H1 (cell line): ENCODE results near the gene CHI3L1. TPM values are rescaled to one million over a fixed set of nuclear protein-coding genes. Genes with fewer than 3 reads are reported as not detected.

Experiments used
- CTCF ChIA-PET: fragments of 300-600 bp; sonication (Branson Sonifier 250); formaldehyde crosslinking; loops from one replicate; lab custom pipeline; 2021; ENCODE audit not compliant: partially characterized antibody; lab: Charles Lee
- POLR2A ChIA-PET: fragments of 300-600 bp; sonication (Branson Sonifier 250); formaldehyde crosslinking; loops from one replicate; lab custom pipeline; 2021; ENCODE audit warnings: inconsistent platforms; ENCODE audit not compliant: partially characterized antibody; lab: Charles Lee
- DNase-seq, 2 experiments: peaks; one replicate each; pipeline versions ENCODE4 v3.0.0 to v3.0.0-alpha.2; 2010 to 2022; ENCODE audit warnings: low spot score in 2 of 2, low read depth in 1 of 2, mixed read lengths in 1 of 2
- FAIRE-seq: peaks from 2 replicates; lab custom pipeline; 2011; peaks lifted over from hg19 to GRCh38; lab: Jason Lieb, UNC
- H2AFZ ChIP-seq: 2 replicates; pipeline ENCODE4 v1.8.1; 2012; ENCODE audit warnings: low read length, inconsistent platforms
- H2AK5ac ChIP-seq: 2 replicates; pipeline ENCODE4 v1.6.1; 2013; ENCODE audit warnings: low read depth, low read length
- H2BK120ac ChIP-seq: replicated peaks from 2 replicates; pipeline ENCODE3; 2013; ENCODE audit warnings: low read depth, low read length, inconsistent platforms
- H2BK12ac ChIP-seq: 2 replicates; pipeline ENCODE4 v1.6.1; 2013; ENCODE audit warnings: low read depth, low read length
- H2BK15ac ChIP-seq: 2 replicates; pipeline ENCODE4 v1.6.1; 2013; ENCODE audit warnings: low read length
- H2BK20ac ChIP-seq: 2 replicates; pipeline ENCODE4 v1.6.1; 2013; ENCODE audit warnings: low read length
- H2BK5ac ChIP-seq: 2 replicates; pipeline ENCODE4 v1.6.1; 2013; ENCODE audit warnings: low read depth, low read length
- H3K14ac ChIP-seq: 2 replicates; pipeline ENCODE4 v1.6.1; 2013; ENCODE audit warnings: inconsistent platforms; ENCODE audit not compliant: insufficient read length
- H3K18ac ChIP-seq: 2 replicates; pipeline ENCODE4 v1.6.1; 2013; ENCODE audit warnings: low read length; ENCODE audit errors: extremely low read depth
- H3K23ac ChIP-seq: 2 replicates; pipeline ENCODE4 v1.6.1; 2013; ENCODE audit warnings: inconsistent platforms; ENCODE audit not compliant: insufficient read length
- H3K23me2 ChIP-seq: 2 replicates; pipeline ENCODE4 v1.6.1; 2013; ENCODE audit warnings: low read depth, low read length
- H3K27ac ChIP-seq: 2 replicates; pipeline ENCODE4 v1.6.1; 2011; ENCODE audit warnings: low read depth, low read length, inconsistent platforms
- H3K27me3 ChIP-seq, 4 experiments: replicated peaks in 1 of 4; 1 replicate in 1 of 4; 2 replicates in 3 of 4; pipeline versions ENCODE4 v1.6.1 to v1.8.1; 2011 to 2013; ENCODE audit warnings: low read length in 3 of 4, mild to moderate bottlenecking in 3 of 4, inconsistent platforms in 2 of 4, mixed read lengths in 2 of 4, moderate library complexity in 1 of 4; ENCODE audit not compliant: control insufficient read depth in 3 of 4, insufficient read depth in 3 of 4; ENCODE audit errors: extremely low read depth in 1 of 4
- H3K36me3 ChIP-seq, 4 experiments: 2 replicates each; pipeline versions ENCODE4 v1.6.1 to v1.8.1; 2011 to 2013; ENCODE audit warnings: mild to moderate bottlenecking in 4 of 4, low read length in 3 of 4, moderate library complexity in 2 of 4, control low read depth in 1 of 4, inconsistent platforms in 1 of 4; ENCODE audit not compliant: insufficient read depth in 4 of 4, control insufficient read depth in 2 of 4
- H3K4ac ChIP-seq: replicated peaks from 2 replicates; pipeline ENCODE3; 2013; ENCODE audit warnings: low read length, low read depth, mixed read lengths, inconsistent platforms; ENCODE audit not compliant: insufficient read length
- H3K4me1 ChIP-seq, 4 experiments: replicated peaks in 1 of 4; 1 replicate in 1 of 4; 2 replicates in 3 of 4; pipeline versions ENCODE4 v1.6.1 to v1.8.1; 2011 to 2013; ENCODE audit warnings: low read length in 3 of 4, inconsistent platforms in 2 of 4, mixed read lengths in 1 of 4; ENCODE audit not compliant: insufficient read depth in 4 of 4, control insufficient read depth in 3 of 4
- H3K4me2 ChIP-seq, 2 experiments: 2 replicates each; pipeline versions ENCODE4 v1.6.1 to v1.8.1; 2011 to 2013; ENCODE audit warnings: low read depth in 2 of 2, low read length in 2 of 2, control low read depth in 1 of 2, inconsistent platforms in 1 of 2, mild to moderate bottlenecking in 1 of 2; ENCODE audit not compliant: insufficient read depth in 1 of 2
- H3K4me3 ChIP-seq, 4 experiments: fragments of 200-600, 300-600 bp in 1 of 4; sonication (generic), shearing (Covaris generic), sonication (Bioruptor Twin) in 1 of 4; 2 replicates each; pipeline versions ENCODE4 v1.5.1 to v1.8.1; 2011 to 2016; ENCODE audit warnings: low read length in 4 of 4, low read depth in 3 of 4, control low read depth in 2 of 4, inconsistent platforms in 2 of 4, mild to moderate bottlenecking in 2 of 4, mixed read lengths in 1 of 4, moderate library complexity in 1 of 4; ENCODE audit not compliant: insufficient read depth in 2 of 4; ENCODE audit errors: extremely low read depth in 1 of 4
- H3K56ac ChIP-seq: replicated peaks from 2 replicates; pipeline ENCODE3; 2013; ENCODE audit warnings: low read depth, mild to moderate bottlenecking, mixed read lengths, low read length, inconsistent platforms; ENCODE audit not compliant: insufficient read length
- H3K79me1 ChIP-seq: 2 replicates; pipeline ENCODE4 v1.6.1; 2013; ENCODE audit warnings: low read depth, low read length, control low read depth
- H3K79me2 ChIP-seq, 2 experiments: 2 replicates each; pipeline versions ENCODE4 v1.6.1 to v1.8.1; 2012 to 2013; ENCODE audit warnings: low read length in 2 of 2, mild to moderate bottlenecking in 2 of 2, inconsistent platforms in 1 of 2; ENCODE audit not compliant: insufficient read depth in 2 of 2, control insufficient read depth in 1 of 2
- H3K9ac ChIP-seq, 4 experiments: replicated peaks in 1 of 4; 1 replicate in 1 of 4; 2 replicates in 3 of 4; pipeline versions ENCODE4 v1.6.1 to v1.8.1; 2011 to 2013; ENCODE audit warnings: low read depth in 3 of 4, low read length in 3 of 4, control low read depth in 2 of 4, mild to moderate bottlenecking in 2 of 4, moderate library complexity in 2 of 4, inconsistent platforms in 1 of 4; ENCODE audit errors: extremely low read depth in 1 of 4
- H3K9me3 ChIP-seq, 2 experiments: 2 replicates each; pipeline versions ENCODE4 v1.6.1 to v1.8.1; 2012 to 2013; ENCODE audit warnings: mild to moderate bottlenecking in 2 of 2, moderate library complexity in 2 of 2, control low read depth in 1 of 2, inconsistent platforms in 1 of 2, low read depth in 1 of 2, low read length in 1 of 2, mixed read lengths in 1 of 2; ENCODE audit not compliant: insufficient read depth in 2 of 2
- H4K20me1 ChIP-seq, 2 experiments: replicated peaks in 1 of 2; 2 replicates each; pipeline versions ENCODE3 to v1.8.1; 2011 to 2013; ENCODE audit warnings: inconsistent platforms in 2 of 2, low read length in 2 of 2, mild to moderate bottlenecking in 1 of 2; ENCODE audit not compliant: insufficient read depth in 2 of 2, control insufficient read depth in 1 of 2
- H4K5ac ChIP-seq: 2 replicates; pipeline ENCODE4 v1.6.1; 2013; ENCODE audit warnings: low read length, low read depth, mixed read lengths, inconsistent platforms; ENCODE audit not compliant: insufficient read length
- H4K8ac ChIP-seq: 2 replicates; pipeline ENCODE4 v1.8.0; 2013; ENCODE audit warnings: mild to moderate bottlenecking, moderate library complexity, low read length, inconsistent platforms; ENCODE audit not compliant: insufficient read depth; ENCODE audit errors: extremely low read depth
- H4K91ac ChIP-seq: replicated peaks from 2 replicates; pipeline ENCODE3; 2013; ENCODE audit warnings: low read length, mixed read lengths, inconsistent platforms; ENCODE audit not compliant: insufficient read length
- ASH2L ChIP-seq: fragments of 200-600, 300-600 bp; sonication (generic); IDR thresholded peaks from one replicate; pipeline ENCODE4 v1.7.1; 2017; ENCODE audit warnings: low read length
- CHD2 ChIP-seq: IDR thresholded peaks from 2 replicates; pipeline ENCODE4 v1.6.1; 2012; ENCODE audit warnings: low read length, improper control_type of control experiment
- EP300 ChIP-seq, 2 experiments: IDR thresholded peaks; 1 replicate in 1 of 2; 2 replicates in 1 of 2; pipeline ENCODE4 v1.6.1; 2011 to 2012; ENCODE audit warnings: low read depth in 2 of 2, low read length in 2 of 2, mild to moderate bottlenecking in 2 of 2, borderline replicate concordance in 1 of 2, inconsistent platforms in 1 of 2, moderate library complexity in 1 of 2
- EZH2 ChIP-seq: fragments of 200-600 bp; sonication (generic); IDR thresholded peaks from 2 replicates; pipeline ENCODE4 v1.7.1; 2012; ENCODE audit warnings: low read depth, mild to moderate bottlenecking, moderate library complexity, low read length, inconsistent platforms; ENCODE audit not compliant: severe bottlenecking
- FOSL1 ChIP-seq: IDR thresholded peaks from 2 replicates; pipeline ENCODE4 v1.6.1; 2011; ENCODE audit warnings: mild to moderate bottlenecking, low read depth, low read length, moderate library complexity; ENCODE audit not compliant: insufficient read depth
- KDM5A ChIP-seq: fragments of 200-600 bp; IDR thresholded peaks from 2 replicates; pipeline ENCODE4 v1.7.1; 2012; ENCODE audit warnings: mild to moderate bottlenecking, low read length, inconsistent platforms, mixed read lengths
- RFX5 ChIP-seq: IDR thresholded peaks from 2 replicates; pipeline ENCODE4 v1.6.1; 2011; ENCODE audit warnings: low read depth, low read length, improper control_type of control experiment, borderline replicate concordance
- SIX5 ChIP-seq: IDR thresholded peaks from 2 replicates; pipeline ENCODE4 v1.6.1; 2011; ENCODE audit warnings: mild to moderate bottlenecking, low read depth, low read length
- SUZ12 ChIP-seq: fragments of 200-600 bp; sonication (generic); IDR thresholded peaks from 2 replicates; pipeline ENCODE4 v1.6.1; 2012; ENCODE audit warnings: mild to moderate bottlenecking, inconsistent platforms, low read length, moderate library complexity, mixed read lengths
- TBP ChIP-seq: IDR thresholded peaks from 2 replicates; pipeline ENCODE4 v1.6.1; 2011; ENCODE audit warnings: low read depth, low read length, improper control_type of control experiment
- TEAD4 ChIP-seq: IDR thresholded peaks from 2 replicates; pipeline ENCODE4 v1.6.1; 2012; ENCODE audit warnings: low read depth, low read length, inconsistent platforms, mixed read lengths
- ZNF274 ChIP-seq: IDR thresholded peaks from 2 replicates; pipeline ENCODE4 v1.7.0; 2012; ENCODE audit warnings: low read length, borderline replicate concordance; ENCODE audit errors: extremely low read depth
- WGBS, 2 experiments: shearing (Covaris generic) in 1 of 2; methylation state at CpG; one replicate each; pipeline versions ENCODE4 v1.1.6 to v1.1.7; 2013 to 2015; ENCODE audit warnings: low lambda C conversion rate in 2 of 2, mixed read lengths in 2 of 2, inconsistent platforms in 1 of 2, low coverage in 1 of 2, missing lambda C conversion rate in 1 of 2; ENCODE audit not compliant: insufficient replicate concordance in 2 of 2, insufficient coverage in 1 of 2, insufficient read length in 1 of 2; ENCODE audit errors: extremely low coverage in 1 of 2, missing lambda C conversion rate in 1 of 2; 5-methylcytosine and 5-hydroxymethylcytosine counted together
- polyA plus RNA-seq, 7 experiments: library from polyadenylated mRNA; depleted of rRNA in 3 of 7; stranded (reverse) in 5 of 7; unstranded in 2 of 7; fragments of >200 nt in 5 of 7; fragments of 200-250 nt in 2 of 7; gene quantifications; 1 replicate in 5 of 7; 2 replicates in 1 of 7; 4 replicates in 1 of 7; pipeline versions ENCODE4 v1.2.1 to v1.2.3, GENCODE V29; 2011 to 2013; ENCODE audit warnings: missing spikeins in 2 of 7, mixed read lengths in 2 of 7
- total RNA-seq: library from RNA; stranded (reverse); fragmentation: NEBNext Ultra II Directional; extraction: Animal tissue kit (Norgen Biotek cat#: 25700); gene quantifications from 2 replicates; pipeline ENCODE4 v1.2.1, GENCODE V29; 2021

CHI3L1 gene
- total and polyA plus RNA-seq, 2 of the 8 experiments (the other 6 are each of a cell fraction or from before 2014, with no cell fraction given) = 1.0 TPM; not detected in 1

GRCh38 chr1:203142684-203143408 lies 43.7 kb downstream of the CHI3L1 start:
- Histone ChIP-seq H4K91ac (no peak overlapping the region), H3K56ac (no peak overlapping the region), H2AFZ (no peak overlapping the region), H3K4me3 (no peak overlapping the region), H2BK5ac (no peak overlapping the region), H3K27me3 (no peaks in the 10 kb centered on the region), H3K18ac (no peak overlapping the region), H3K14ac (no peak overlapping the region), H3K79me2 (no peaks in the 10 kb centered on the region), H2BK12ac (no peak overlapping the region), H4K8ac (no peak overlapping the region), H3K9ac (no peak overlapping the region), H3K9me3 (peaks cover 0 to 5% of the 10 kb centered on the region in 2 experiments; a peak in 1 of 4 replicates), H4K5ac (no peak overlapping the region), H3K36me3 (no peaks in the 10 kb centered on the region), H3K27ac (no peak overlapping the region), H3K4me2 (no peak overlapping the region), H2BK15ac (no peak overlapping the region), H2BK120ac (no peak overlapping the region), H3K4me1 (peaks cover 1 to 17% (median 8%) of the 10 kb centered on the region in 4 experiments), H3K23me2 (no peaks in the 10 kb centered on the region; the same call in 1 of the 2 replicates), H2BK20ac (no peak overlapping the region), H3K4ac (no peak overlapping the region), H3K23ac (no peak overlapping the region), H3K79me1 (no peaks in the 10 kb centered on the region), H2AK5ac (no peak overlapping the region), H4K20me1 (no peaks in the 10 kb centered on the region)
- FAIRE-seq (no peak), DNase-seq (no peak)
- WGBS, 2 experiments = 90% methylated on average over 5 of the region's 5 CpGs; no CpG with 5 or more reads in 1 of the 2 experiments
- ChIA-PET POLR2A (no interaction called here), CTCF (interaction anchor here (0.8 to 49.1 kb wide), 10 partner anchors 11 to 124 kb away, joined by 3 to 1071 read pairs (median 6); partner anchors contain the start of genes ADORA1 and PPFIA4)
- no peak for TF ChIP-seq EP300 (IDR thresholded peaks at IDR 0.05; ENCODE audit: borderline replicate concordance in 1 of 2, low read depth in 2 of 2, low read length in 2 of 2)
- TF ChIP-seq FOSL1 = no peak
- TF ChIP-seq TBP = no peak
- no peak for TF ChIP-seq SUZ12
- TF ChIP-seq CHD2 = no peak
- no peak for TF ChIP-seq KDM5A
- no peak for TF ChIP-seq RFX5
- no peak for TF ChIP-seq ASH2L
- TF ChIP-seq ZNF274 = no peak
- no peak for TF ChIP-seq SIX5
- TF ChIP-seq EZH2 = no peak
- no peak for TF ChIP-seq TEAD4
